AG04450 (cell line): ENCODE results near the gene PAK2. TPM values are rescaled to one million over a fixed set of nuclear protein-coding genes. Genes with fewer than 3 reads are reported as not detected.
A peak's percentile ranks its signal among the peaks of the same experiment; 100 is the strongest.

ENCODE experiments used
- CTCF ChIA-PET: fragments of 300-600, 350-600 bp; formaldehyde crosslinking; extraction: SDS; loops from one replicate; lab custom pipeline; 2022; ENCODE audit warnings: antibody characterized with exemption, inconsistent platforms; lab: Charles Lee
- POLR2A ChIA-PET: fragments of 350-600 bp; formaldehyde crosslinking; extraction: SDS; loops from one replicate; lab custom pipeline; 2021; ENCODE audit warnings: antibody characterized with exemption, inconsistent platforms; lab: Yijun Ruan, JAX
- DNase-seq: peaks from one replicate; pipeline ENCODE4 v3.0.0-alpha.2; 2011; ENCODE audit warnings: low read depth, low spot score
- H3K27ac ChIP-seq: one replicate; pipeline ENCODE4 v1.5.1; 2012; ENCODE audit warnings: low read depth, low read length, control low read depth
- H3K27me3 ChIP-seq: one replicate; pipeline ENCODE4 v1.6.0; 2012; ENCODE audit warnings: low read length; ENCODE audit not compliant: control insufficient read depth, insufficient read depth
- H3K4me3 ChIP-seq: 2 replicates; pipeline ENCODE4 v1.5.1; 2011; ENCODE audit warnings: mild to moderate bottlenecking, low read depth, low read length, control low read depth
- H3K9me3 ChIP-seq: 2 replicates; pipeline ENCODE4 v1.5.1; 2012; ENCODE audit warnings: low read length; ENCODE audit not compliant: control insufficient read depth, insufficient read depth
- polyA plus RNA-seq: library from polyadenylated mRNA; depleted of rRNA; stranded (reverse); fragments of >200 nt; gene quantifications from 2 replicates; pipeline ENCODE4 v1.2.3, GENCODE V29; 2011
- TF ChIP-seq, protein P1 (sequence below): IDR thresholded peaks from 2 replicates; pipeline ENCODE4 v1.5.1; 2011; ENCODE audit warnings: low read depth, low read length, control low read depth, inconsistent platforms

Gene PAK2
- polyA plus RNA-seq, 1 experiment: 51.0 TPM

GRCh38 chr3:196754091-196754981 lies 14.7 kb downstream of the PAK2 start:
- ChIA-PET CTCF (no interaction called here), POLR2A (no interaction called here)
- no peak overlapping the region for H3K4me3 ChIP-seq
- TF ChIP-seq, protein P1, sequence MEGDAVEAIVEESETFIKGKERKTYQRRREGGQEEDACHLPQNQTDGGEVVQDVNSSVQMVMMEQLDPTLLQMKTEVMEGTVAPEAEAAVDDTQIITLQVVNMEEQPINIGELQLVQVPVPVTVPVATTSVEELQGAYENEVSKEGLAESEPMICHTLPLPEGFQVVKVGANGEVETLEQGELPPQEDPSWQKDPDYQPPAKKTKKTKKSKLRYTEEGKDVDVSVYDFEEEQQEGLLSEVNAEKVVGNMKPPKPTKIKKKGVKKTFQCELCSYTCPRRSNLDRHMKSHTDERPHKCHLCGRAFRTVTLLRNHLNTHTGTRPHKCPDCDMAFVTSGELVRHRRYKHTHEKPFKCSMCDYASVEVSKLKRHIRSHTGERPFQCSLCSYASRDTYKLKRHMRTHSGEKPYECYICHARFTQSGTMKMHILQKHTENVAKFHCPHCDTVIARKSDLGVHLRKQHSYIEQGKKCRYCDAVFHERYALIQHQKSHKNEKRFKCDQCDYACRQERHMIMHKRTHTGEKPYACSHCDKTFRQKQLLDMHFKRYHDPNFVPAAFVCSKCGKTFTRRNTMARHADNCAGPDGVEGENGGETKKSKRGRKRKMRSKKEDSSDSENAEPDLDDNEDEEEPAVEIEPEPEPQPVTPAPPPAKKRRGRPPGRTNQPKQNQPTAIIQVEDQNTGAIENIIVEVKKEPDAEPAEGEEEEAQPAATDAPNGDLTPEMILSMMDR: no peak
- no peak overlapping the region for H3K27ac ChIP-seq
- DNase-seq: no peak
- H3K9me3 ChIP-seq: peaks cover 17% of the 10 kb centered on the region
- no peaks in the 10 kb centered on the region for H3K27me3 ChIP-seq

- H3K27me3 ChIP-seq: no peaks in the 10 kb centered on the region
- POLR2A ChIA-PET: interaction anchor here (0.6 kb wide), 1 partner anchor 142 kb away, joined by 5 read pairs; no protein-coding TSS in a partner anchor
- TF ChIP-seq, protein P1: no peak
- H3K27ac ChIP-seq: no peak overlapping the region
- H3K4me3 ChIP-seq: no peak overlapping the region
- DNase-seq: no peak
- CTCF ChIA-PET: no interaction called here
- H3K9me3 ChIP-seq: peaks cover 17% of the 10 kb centered on the region
Measured at GRCh38 chr3:196756732-196757131, 17.1 kb downstream of the PAK2 start.

- TF ChIP-seq, protein P1: no peak
- peak; percentile 47 for DNase-seq
- CTCF ChIA-PET: no interaction called here
- Histone ChIP-seq H3K9me3 (peaks cover 17% of the 10 kb centered on the region), H3K27me3 (no peaks in the 10 kb centered on the region), H3K27ac (no peak overlapping the region), H3K4me3 (no peak overlapping the region)
- POLR2A ChIA-PET: no interaction called here
Measured at GRCh38 chr3:196757876-196758739, 18.5 kb downstream of the PAK2 start.

GRCh38 chr3:196763179-196763578 lies 23.5 kb downstream of the PAK2 start:
- no peak overlapping the region for H3K4me3 ChIP-seq
- DNase-seq: no peak
- no peak overlapping the region for H3K27ac ChIP-seq
- H3K27me3 ChIP-seq: no peaks in the 10 kb centered on the region
- CTCF ChIA-PET: interaction anchor here (1.0 to 1.2 kb wide), 2 partner anchors 22 to 178 kb away, joined by 3 read pairs; no protein-coding TSS in a partner anchor
- H3K9me3 ChIP-seq: no peaks in the 10 kb centered on the region; the same call in 1 of the 2 replicates
- TF ChIP-seq, protein P1: no peak
- POLR2A ChIA-PET: interaction anchor here (0.7 kb wide), 1 partner anchor 332 kb away, joined by 3 read pairs; no protein-coding TSS in a partner anchor
